ENCODE measurements around the gene XPNPEP2. TPM values are rescaled to one million over a fixed set of nuclear protein-coding genes. Genes with fewer than 3 reads are reported as not detected.
A peak's percentile ranks its signal among the peaks of the same experiment; 100 is the strongest.

Gene XPNPEP2
- polyA plus RNA-seq, 4 donors = 27.0 to 744 (median 53.7) TPM

GRCh38 chrX:129798456-129798855 is 59.7 kb downstream of the XPNPEP2 start:
- no peak overlapping the region for H3K27ac ChIP-seq (ENCODE audit: low read depth in 1 of 3, low read length in 2 of 3)
- no peak for DNase-seq
- no peak overlapping the region for H3K4me3 ChIP-seq (ENCODE audit: low read depth in 1 of 3, low read length in 3 of 3)
- H3K27me3 ChIP-seq (ENCODE audit: control insufficient read depth in 3 of 3, insufficient read depth in 3 of 3, low read length in 3 of 3) = no peaks in the 10 kb centered on the region
- no peak for FAIRE-seq
- peaks cover 0 to 31% (median 0%) of the 10 kb centered on the region in 3 donors for H3K36me3 ChIP-seq (ENCODE audit: control insufficient read depth in 3 of 3, insufficient read depth in 2 of 3, low read depth in 1 of 3, low read length in 3 of 3)
- 91 to 92% (median 92%) methylated on average over 3 of the region's 3 CpGs for WGBS, 3 donors
- H3K4me1 ChIP-seq (ENCODE audit: control insufficient read depth in 3 of 3, insufficient read depth in 2 of 3, low read depth in 1 of 3, low read length in 2 of 3) = no peaks in the 10 kb centered on the region
- H3K9me3 ChIP-seq (ENCODE audit: control insufficient read depth in 2 of 2, insufficient read depth in 1 of 2, low read depth in 1 of 2, low read length in 1 of 2) = no peaks in the 10 kb centered on the region

GRCh38 chrX:129798888-129799287 is 60.1 kb downstream of the XPNPEP2 start:
- peaks cover 0 to 33% (median 0%) of the 10 kb centered on the region in 3 donors for H3K36me3 ChIP-seq (ENCODE audit: control insufficient read depth in 3 of 3, insufficient read depth in 2 of 3, low read depth in 1 of 3, low read length in 3 of 3)
- 77 to 85% (median 82%) methylated on average over 5 of the region's 5 CpGs for WGBS, 3 donors
- DNase-seq = no peak

GRCh38 chrX:129800186-129800585 is 61.4 kb downstream of the XPNPEP2 start:
- WGBS, 3 donors = 73 to 91% (median 88%) methylated on average over 4 of the region's 4 CpGs
- no peak for FAIRE-seq

More at GRCh38 chrX:129798888-129799287, 60.1 kb downstream of the XPNPEP2 start:
- H3K4me3 ChIP-seq (ENCODE audit: low read depth in 1 of 3, low read length in 3 of 3) = no peak overlapping the region
- H3K9me3 ChIP-seq (ENCODE audit: control insufficient read depth in 2 of 2, insufficient read depth in 1 of 2, low read depth in 1 of 2, low read length in 1 of 2) = no peaks in the 10 kb centered on the region
- FAIRE-seq = no peak
- H3K27me3 ChIP-seq (ENCODE audit: control insufficient read depth in 3 of 3, insufficient read depth in 3 of 3, low read length in 3 of 3) = no peaks in the 10 kb centered on the region
- H3K27ac ChIP-seq (ENCODE audit: low read depth in 1 of 3, low read length in 2 of 3) = no peak overlapping the region
- H3K4me1 ChIP-seq (ENCODE audit: control insufficient read depth in 3 of 3, insufficient read depth in 2 of 3, low read depth in 1 of 3, low read length in 2 of 3) = no peaks in the 10 kb centered on the region

GRCh38 chrX:129802863-129803262 is 64.1 kb downstream of the XPNPEP2 start:
- Histone ChIP-seq H3K36me3 (ENCODE audit: control insufficient read depth in 3 of 3, insufficient read depth in 2 of 3, low read depth in 1 of 3, low read length in 3 of 3) (peaks cover 0 to 32% (median 0%) of the 10 kb centered on the region in 3 donors), H3K9me3 (ENCODE audit: control insufficient read depth in 2 of 2, insufficient read depth in 1 of 2, low read depth in 1 of 2, low read length in 1 of 2) (no peaks in the 10 kb centered on the region), H3K4me3 (ENCODE audit: low read depth in 1 of 3, low read length in 3 of 3) (no peak overlapping the region), H3K27ac (ENCODE audit: low read depth in 1 of 3, low read length in 2 of 3) (no peak overlapping the region), H3K27me3 (ENCODE audit: control insufficient read depth in 3 of 3, insufficient read depth in 3 of 3, low read length in 3 of 3) (no peaks in the 10 kb centered on the region), H3K4me1 (ENCODE audit: control insufficient read depth in 3 of 3, insufficient read depth in 2 of 3, low read depth in 1 of 3, low read length in 2 of 3) (peaks cover 0 to 3% (median 0%) of the 10 kb centered on the region in 3 donors)
- FAIRE-seq (no peak), DNase-seq (no peak)
- WGBS, 3 donors = 19 to 39% (median 39%) methylated on average over 1 of the region's 1 CpG

More at GRCh38 chrX:129800186-129800585, 61.4 kb downstream of the XPNPEP2 start:
- no peaks in the 10 kb centered on the region for H3K9me3 ChIP-seq (ENCODE audit: control insufficient read depth in 2 of 2, insufficient read depth in 1 of 2, low read depth in 1 of 2, low read length in 1 of 2)
- DNase-seq = no peak
- H3K4me3 ChIP-seq (ENCODE audit: low read depth in 1 of 3, low read length in 3 of 3) = no peak overlapping the region
- H3K27ac ChIP-seq (ENCODE audit: low read depth in 1 of 3, low read length in 2 of 3) = no peak overlapping the region
- peaks cover 0 to 35% (median 0%) of the 10 kb centered on the region in 3 donors for H3K36me3 ChIP-seq (ENCODE audit: control insufficient read depth in 3 of 3, insufficient read depth in 2 of 3, low read depth in 1 of 3, low read length in 3 of 3)
- peaks cover 0 to 1% (median 0%) of the 10 kb centered on the region in 3 donors for H3K4me1 ChIP-seq (ENCODE audit: control insufficient read depth in 3 of 3, insufficient read depth in 2 of 3, low read depth in 1 of 3, low read length in 2 of 3)
- H3K27me3 ChIP-seq (ENCODE audit: control insufficient read depth in 3 of 3, insufficient read depth in 3 of 3, low read length in 3 of 3) = no peaks in the 10 kb centered on the region

GRCh38 chrX:129804806-129805205 is 66.0 kb downstream of the XPNPEP2 start:
- no peaks in the 10 kb centered on the region for H3K27me3 ChIP-seq (ENCODE audit: control insufficient read depth in 3 of 3, insufficient read depth in 3 of 3, low read length in 3 of 3)
- 82 to 86% (median 85%) methylated on average over 4 of the region's 4 CpGs for WGBS, 3 donors
- H3K9me3 ChIP-seq (ENCODE audit: control insufficient read depth in 2 of 2, insufficient read depth in 1 of 2, low read depth in 1 of 2, low read length in 1 of 2) = no peaks in the 10 kb centered on the region
- DNase-seq (no peak), FAIRE-seq (no peak)
- H3K4me3 ChIP-seq (ENCODE audit: low read depth in 1 of 3, low read length in 3 of 3) = no peak overlapping the region
- peaks cover 0 to 22% (median 0%) of the 10 kb centered on the region in 3 donors for H3K36me3 ChIP-seq (ENCODE audit: control insufficient read depth in 3 of 3, insufficient read depth in 2 of 3, low read depth in 1 of 3, low read length in 3 of 3)
- peaks cover 0 to 3% (median 0%) of the 10 kb centered on the region in 3 donors for H3K4me1 ChIP-seq (ENCODE audit: control insufficient read depth in 3 of 3, insufficient read depth in 2 of 3, low read depth in 1 of 3, low read length in 2 of 3)
- H3K27ac ChIP-seq (ENCODE audit: low read depth in 1 of 3, low read length in 2 of 3) = no peak overlapping the region

GRCh38 chrX:129808158-129808828 is 69.5 kb downstream of the XPNPEP2 start:
- Histone ChIP-seq H3K4me3 (ENCODE audit: low read depth in 1 of 3, low read length in 3 of 3) (no peak overlapping the region), H3K27me3 (ENCODE audit: control insufficient read depth in 3 of 3, insufficient read depth in 3 of 3, low read length in 3 of 3) (no peaks in the 10 kb centered on the region), H3K4me1 (ENCODE audit: control insufficient read depth in 3 of 3, insufficient read depth in 2 of 3, low read depth in 1 of 3, low read length in 2 of 3) (peaks cover 0 to 3% (median 0%) of the 10 kb centered on the region in 3 donors), H3K36me3 (ENCODE audit: control insufficient read depth in 3 of 3, insufficient read depth in 2 of 3, low read depth in 1 of 3, low read length in 3 of 3) (peaks cover 0 to 26% (median 0%) of the 10 kb centered on the region in 3 donors), H3K9me3 (ENCODE audit: control insufficient read depth in 2 of 2, insufficient read depth in 1 of 2, low read depth in 1 of 2, low read length in 1 of 2) (no peaks in the 10 kb centered on the region), H3K27ac (ENCODE audit: low read depth in 1 of 3, low read length in 2 of 3) (no peak overlapping the region)
- FAIRE-seq (peak; percentile 19), DNase-seq (no peak)
- WGBS, 3 donors = 59 to 63% (median 61%) methylated on average over 2 of the region's 2 CpGs

- Histone ChIP-seq H3K9me3 (ENCODE audit: control insufficient read depth in 2 of 2, insufficient read depth in 1 of 2, low read depth in 1 of 2, low read length in 1 of 2) (no peaks in the 10 kb centered on the region), H3K27ac (ENCODE audit: low read depth in 1 of 3, low read length in 2 of 3) (no peak overlapping the region), H3K4me1 (ENCODE audit: control insufficient read depth in 3 of 3, insufficient read depth in 2 of 3, low read depth in 1 of 3, low read length in 2 of 3) (peaks cover 0 to 3% (median 0%) of the 10 kb centered on the region in 3 donors), H3K36me3 (ENCODE audit: control insufficient read depth in 3 of 3, insufficient read depth in 2 of 3, low read depth in 1 of 3, low read length in 3 of 3) (peaks cover 0 to 25% (median 0%) of the 10 kb centered on the region in 3 donors), H3K27me3 (ENCODE audit: control insufficient read depth in 3 of 3, insufficient read depth in 3 of 3, low read length in 3 of 3) (no peaks in the 10 kb centered on the region), H3K4me3 (ENCODE audit: low read depth in 1 of 3, low read length in 3 of 3) (no peak overlapping the region)
- no peak for FAIRE-seq
- DNase-seq = no peak
- WGBS, 3 donors = 79 to 89% (median 87%) methylated on average over 7 of the region's 7 CpGs
Measured at GRCh38 chrX:129808829-129809796, 70.3 kb downstream of the XPNPEP2 start.

GRCh38 chrX:129813662-129814368 is 75.0 kb downstream of the XPNPEP2 start:
- H3K9me3 ChIP-seq (ENCODE audit: control insufficient read depth in 2 of 2, insufficient read depth in 1 of 2, low read depth in 1 of 2, low read length in 1 of 2) = no peaks in the 10 kb centered on the region
- FAIRE-seq = no peak
- no peaks in the 10 kb centered on the region for H3K4me1 ChIP-seq (ENCODE audit: control insufficient read depth in 3 of 3, insufficient read depth in 2 of 3, low read depth in 1 of 3, low read length in 2 of 3)
- WGBS, 3 donors = 73 to 89% (median 85%) methylated on average over 6 of the region's 6 CpGs
- H3K4me3 ChIP-seq (ENCODE audit: low read depth in 1 of 3, low read length in 3 of 3) = no peak overlapping the region
- H3K36me3 ChIP-seq (ENCODE audit: control insufficient read depth in 3 of 3, insufficient read depth in 2 of 3, low read depth in 1 of 3, low read length in 3 of 3) = peaks cover 0 to 21% (median 0%) of the 10 kb centered on the region in 3 donors
- no peak for DNase-seq
- H3K27me3 ChIP-seq (ENCODE audit: control insufficient read depth in 3 of 3, insufficient read depth in 3 of 3, low read length in 3 of 3) = no peaks in the 10 kb centered on the region
- no peak overlapping the region for H3K27ac ChIP-seq (ENCODE audit: low read depth in 1 of 3, low read length in 2 of 3)

Measured in small intestine (tissue), 7 donors.